GM12878 (cell line): ENCODE results near the gene U2AF2. TPM values are rescaled to one million over a fixed set of nuclear protein-coding genes. Genes with fewer than 3 reads are reported as not detected.

Source experiments
- CBX3 ChIP-seq: fragments of 200-600 bp; sonication (generic); IDR thresholded peaks from 2 replicates; pipeline ENCODE4 v1.6.1; 2016; ENCODE audit warnings: low read depth, borderline replicate concordance
- CEBPB ChIP-seq, 2 experiments: fragments of 150-350 bp in 1 of 2; IDR thresholded peaks; 2 replicates each; pipeline ENCODE4 v1.6.1; 2012 to 2014; ENCODE audit warnings: low read depth in 2 of 2, low read length in 2 of 2, borderline replicate concordance in 1 of 2, inconsistent platforms in 1 of 2
- CHD4 ChIP-seq: fragments of 200-600 bp; sonication (generic); IDR thresholded peaks from 2 replicates; pipeline ENCODE4 v1.6.1; 2016; ENCODE audit warnings: mild to moderate bottlenecking
- CUX1 ChIP-seq: IDR thresholded peaks from 2 replicates; pipeline ENCODE4 v1.6.1; 2012; ENCODE audit warnings: improper control_type of control experiment, low read depth, low read length; ENCODE audit not compliant: insufficient replicate concordance
- EZH2 ChIP-seq: IDR thresholded peaks from 2 replicates; pipeline ENCODE4 v1.6.1; 2012; ENCODE audit warnings: low read depth, mild to moderate bottlenecking, control low read depth, inconsistent platforms, low read length, borderline replicate concordance; ENCODE audit not compliant: control insufficient read depth
- FOXM1 ChIP-seq: IDR thresholded peaks from 2 replicates; pipeline ENCODE4 v1.6.1; 2012; ENCODE audit warnings: low read depth, mild to moderate bottlenecking, inconsistent platforms, low read length, moderate library complexity
- KLF5 ChIP-seq: fragments of 450-650 bp; IDR thresholded peaks from 2 replicates; pipeline ENCODE4 v1.6.1; 2014; ENCODE audit warnings: mild to moderate bottlenecking; ENCODE audit not compliant: partially characterized antibody
- LARP7 ChIP-seq: fragments of 450-650 bp; IDR thresholded peaks from 2 replicates; pipeline ENCODE4 v1.6.1; 2017; ENCODE audit warnings: mild to moderate bottlenecking
- MTA2 ChIP-seq: fragments of 450-650 bp; IDR thresholded peaks from 2 replicates; pipeline ENCODE4 v1.6.1; 2016; ENCODE audit warnings: low read depth, mild to moderate bottlenecking, moderate library complexity
- NKRF ChIP-seq: fragments of 450-650 bp; conservative IDR thresholded peaks from 2 replicates; pipeline ENCODE4 v1.6.1; 2017; ENCODE audit warnings: mild to moderate bottlenecking, moderate library complexity
- REST ChIP-seq: IDR thresholded peaks from 2 replicates; pipeline ENCODE4 v1.6.1; 2012; ENCODE audit warnings: mild to moderate bottlenecking, low read depth, low read length
- SMARCA5 ChIP-seq: fragments of 450-650 bp; IDR thresholded peaks from 2 replicates; pipeline ENCODE4 v1.6.1; 2017; ENCODE audit warnings: mild to moderate bottlenecking
- STAT1 ChIP-seq: fragments of 450-650 bp; conservative IDR thresholded peaks from 2 replicates; pipeline ENCODE4 v1.6.1; 2014; ENCODE audit warnings: antibody characterized with exemption, mild to moderate bottlenecking
- SUZ12 ChIP-seq: fragments of 200-600 bp; sonication (generic); IDR thresholded peaks from one replicate; pipeline ENCODE4 v1.6.1; 2018; ENCODE audit warnings: antibody characterized with exemption, mild to moderate bottlenecking; ENCODE audit not compliant: unreplicated experiment
- TCF3 ChIP-seq: IDR thresholded peaks from 2 replicates; pipeline ENCODE4 v1.6.1; 2012; ENCODE audit warnings: low read depth, mild to moderate bottlenecking, low read length, borderline replicate concordance; ENCODE audit not compliant: insufficient read depth
- WRNIP1 ChIP-seq: IDR thresholded peaks from 2 replicates; pipeline ENCODE4 v1.6.1; 2011; ENCODE audit warnings: low read depth, low read length, improper control_type of control experiment, borderline replicate concordance
- ZNF217 ChIP-seq: fragments of 450-650 bp; IDR thresholded peaks from 2 replicates; pipeline ENCODE4 v1.6.1; 2017; ENCODE audit warnings: antibody characterized with exemption, mild to moderate bottlenecking
- polyA plus RNA-seq, 11 experiments: library from polyadenylated mRNA; depleted of rRNA in 4 of 11; unstranded in 6 of 11; stranded (reverse) in 5 of 11; fragments of >200 nt; fragmentation: Nextera tagmentation in 4 of 11; fragmentation: Illumina TruSeq in 1 of 11; extraction: Ambion mirVana in 4 of 11; extraction: Trizol in 1 of 11; gene quantifications; 1 replicate in 1 of 11; 2 replicates in 10 of 11; pipeline versions ENCODE4 v1.2.1 to v1.2.3, GENCODE V29; 2011 to 2016; ENCODE audit warnings: inconsistent platforms in 2 of 11, missing spikeins in 2 of 11, low read depth in 1 of 11
- total RNA-seq, 4 experiments: library from RNA; depleted of rRNA in 3 of 4; stranded (reverse); fragments of >200 nt in 3 of 4; fragmentation: Illumina TruSeq in 1 of 4; extraction: Trizol in 1 of 4; gene quantifications; 2 replicates each; pipeline versions ENCODE4 v1.2.1 to v1.2.3, GENCODE V29; 2013 to 2021

U2AF2 gene
- total and polyA plus RNA-seq, 10 of the 15 experiments (the other 5 are each of a cell fraction or from before 2014, with no cell fraction given) = 3.0 to 338 (median 130) TPM

GRCh38 chr19:55654323-55654867 lies 440 bp upstream of the U2AF2 start (continued):
- TF ChIP-seq LARP7 = no peak
- no peak for TF ChIP-seq EZH2
- no peak for TF ChIP-seq TCF3
- no peak for TF ChIP-seq NKRF
- no peak for TF ChIP-seq KLF5
- TF ChIP-seq CUX1 = no peak
- no peak for TF ChIP-seq FOXM1
- TF ChIP-seq ZNF217 = no peak
- TF ChIP-seq REST = no peak
- no peak for TF ChIP-seq MTA2
- TF ChIP-seq WRNIP1 = no peak
- no peak for TF ChIP-seq CHD4
- no peak for TF ChIP-seq SUZ12
- TF ChIP-seq CEBPB (IDR thresholded peaks at IDR 0.05; ENCODE audit: borderline replicate concordance in 1 of 2, low read depth in 2 of 2, low read length in 2 of 2) = no peak
- TF ChIP-seq SMARCA5 = no peak; the same call in none of the 2 replicates
- no peak for TF ChIP-seq CBX3
- TF ChIP-seq STAT1 = no peak
- TF ChIP-seq, all 136 proteins: peak for 7
